HL-60 (cell line): Measurements from ENCODE around the gene ASPDH.

Experiments used
- DNase-seq, 2 experiments: peaks; one replicate each; pipeline ENCODE4 v3.0.0-alpha.2; 2010 to 2020; ENCODE audit warnings: low read depth in 1 of 2, low spot score in 1 of 2
- H3K27ac ChIP-seq: fragments of 250-450 bp; sonication (Bioruptor Pico); replicated peaks from 2 replicates; pipeline ENCODE4 v1.5.1; 2020; ENCODE audit warnings: mild to moderate bottlenecking, moderate library complexity
- H3K27me3 ChIP-seq: fragments of 250-450 bp; sonication (Bioruptor Pico); 2 replicates; pipeline ENCODE4 v1.5.1; 2021; ENCODE audit warnings: mild to moderate bottlenecking, moderate library complexity; ENCODE audit not compliant: insufficient read depth, poor library complexity, severe bottlenecking
- H3K4me3 ChIP-seq: replicated peaks from 2 replicates; pipeline ENCODE4 v1.5.1; 2011; ENCODE audit warnings: mild to moderate bottlenecking, control low read depth, low read length; ENCODE audit not compliant: insufficient read depth
- GABPA ChIP-seq: IDR thresholded peaks from 2 replicates; pipeline ENCODE4 v1.6.1; 2012; ENCODE audit warnings: low read depth
- POLR2AphosphoS5 ChIP-seq: IDR thresholded peaks from 2 replicates; pipeline ENCODE4 v1.6.1; 2012; ENCODE audit warnings: low read depth
- SPI1 ChIP-seq: IDR thresholded peaks from 2 replicates; pipeline ENCODE4 v1.6.1; 2012; ENCODE audit warnings: low read depth, mild to moderate bottlenecking, borderline replicate concordance
- long read RNA-seq: library from polyadenylated mRNA; unstranded; transcript quantifications from one replicate; pipeline ENCODE4 v2.0.0, GENCODE V29; 2020
- TF ChIP-seq, protein P1 (sequence below): IDR thresholded peaks from one replicate; pipeline ENCODE4 v1.5.1; 2011; ENCODE audit warnings: low read length, control low read depth, inconsistent platforms; ENCODE audit not compliant: insufficient read depth
- TF ChIP-seq, protein P2 (sequence below): IDR thresholded peaks from 2 replicates; pipeline ENCODE4 v1.6.1; 2012; ENCODE audit warnings: low read depth; ENCODE audit not compliant: insufficient replicate concordance

The ASPDH gene
- long read RNA-seq: 0 reads

DNA sequence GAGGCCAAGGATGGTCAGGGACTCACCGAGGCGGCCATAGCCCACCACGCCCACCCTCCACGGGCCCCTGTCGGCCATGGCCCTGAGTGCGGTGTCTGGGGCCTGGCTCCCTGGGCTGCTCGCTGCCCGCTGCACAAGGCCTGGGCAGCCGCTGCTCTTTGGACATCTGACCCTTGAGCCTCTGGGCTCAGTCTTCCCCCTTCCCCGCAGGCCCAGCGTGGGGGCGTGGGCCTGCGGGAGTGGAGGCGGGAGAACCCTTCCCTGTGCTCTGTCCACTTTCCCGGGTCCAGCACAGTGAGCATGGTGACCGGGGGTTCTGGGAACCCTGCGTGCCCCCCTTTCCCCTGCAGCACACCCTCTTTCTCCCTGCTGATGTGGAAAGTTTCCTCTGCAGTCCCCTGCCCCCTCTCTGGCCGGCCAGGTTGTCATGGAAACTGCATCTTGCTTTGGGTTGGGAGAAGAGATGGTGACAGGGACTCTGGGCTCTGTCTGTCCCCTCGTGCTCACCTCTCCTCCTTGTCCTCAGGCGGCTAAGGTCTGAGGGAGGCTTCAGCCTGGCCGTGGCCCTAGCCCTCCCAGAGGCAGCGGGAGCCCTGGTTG is at the start of gene ASPDH:
TSS of gene ASPDH (minus strand) at position 168 of the 600 bp plus-strand sequence. CDS start at position 78, 90 bp downstream.
- DNase-seq: no peak

DNA sequence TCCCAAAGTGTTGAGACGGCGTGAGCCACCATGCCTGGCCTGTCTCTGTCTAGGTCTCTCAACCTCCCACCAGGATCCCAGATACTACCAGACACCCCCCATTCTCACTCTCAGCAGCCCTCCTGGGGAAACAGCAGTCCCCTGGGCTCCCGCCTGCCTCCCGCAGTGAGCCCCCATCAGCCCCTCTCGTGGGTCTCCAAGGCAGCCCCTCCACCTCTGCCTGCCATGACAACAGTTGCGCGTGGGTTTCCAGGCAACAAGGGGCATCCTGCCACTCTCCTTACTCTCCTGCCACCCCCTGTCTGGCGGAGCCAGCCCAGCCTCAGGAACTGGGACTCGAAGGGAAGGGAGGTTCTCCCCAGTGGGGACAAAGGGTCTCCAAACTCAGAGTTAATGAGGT is 49.3 kb upstream of the ASPDH start:
- DNase-seq: no peak
- TF ChIP-seq, protein P1, sequence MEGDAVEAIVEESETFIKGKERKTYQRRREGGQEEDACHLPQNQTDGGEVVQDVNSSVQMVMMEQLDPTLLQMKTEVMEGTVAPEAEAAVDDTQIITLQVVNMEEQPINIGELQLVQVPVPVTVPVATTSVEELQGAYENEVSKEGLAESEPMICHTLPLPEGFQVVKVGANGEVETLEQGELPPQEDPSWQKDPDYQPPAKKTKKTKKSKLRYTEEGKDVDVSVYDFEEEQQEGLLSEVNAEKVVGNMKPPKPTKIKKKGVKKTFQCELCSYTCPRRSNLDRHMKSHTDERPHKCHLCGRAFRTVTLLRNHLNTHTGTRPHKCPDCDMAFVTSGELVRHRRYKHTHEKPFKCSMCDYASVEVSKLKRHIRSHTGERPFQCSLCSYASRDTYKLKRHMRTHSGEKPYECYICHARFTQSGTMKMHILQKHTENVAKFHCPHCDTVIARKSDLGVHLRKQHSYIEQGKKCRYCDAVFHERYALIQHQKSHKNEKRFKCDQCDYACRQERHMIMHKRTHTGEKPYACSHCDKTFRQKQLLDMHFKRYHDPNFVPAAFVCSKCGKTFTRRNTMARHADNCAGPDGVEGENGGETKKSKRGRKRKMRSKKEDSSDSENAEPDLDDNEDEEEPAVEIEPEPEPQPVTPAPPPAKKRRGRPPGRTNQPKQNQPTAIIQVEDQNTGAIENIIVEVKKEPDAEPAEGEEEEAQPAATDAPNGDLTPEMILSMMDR: no peak
- no peak for TF ChIP-seq POLR2AphosphoS5
- TF ChIP-seq, protein P2, sequence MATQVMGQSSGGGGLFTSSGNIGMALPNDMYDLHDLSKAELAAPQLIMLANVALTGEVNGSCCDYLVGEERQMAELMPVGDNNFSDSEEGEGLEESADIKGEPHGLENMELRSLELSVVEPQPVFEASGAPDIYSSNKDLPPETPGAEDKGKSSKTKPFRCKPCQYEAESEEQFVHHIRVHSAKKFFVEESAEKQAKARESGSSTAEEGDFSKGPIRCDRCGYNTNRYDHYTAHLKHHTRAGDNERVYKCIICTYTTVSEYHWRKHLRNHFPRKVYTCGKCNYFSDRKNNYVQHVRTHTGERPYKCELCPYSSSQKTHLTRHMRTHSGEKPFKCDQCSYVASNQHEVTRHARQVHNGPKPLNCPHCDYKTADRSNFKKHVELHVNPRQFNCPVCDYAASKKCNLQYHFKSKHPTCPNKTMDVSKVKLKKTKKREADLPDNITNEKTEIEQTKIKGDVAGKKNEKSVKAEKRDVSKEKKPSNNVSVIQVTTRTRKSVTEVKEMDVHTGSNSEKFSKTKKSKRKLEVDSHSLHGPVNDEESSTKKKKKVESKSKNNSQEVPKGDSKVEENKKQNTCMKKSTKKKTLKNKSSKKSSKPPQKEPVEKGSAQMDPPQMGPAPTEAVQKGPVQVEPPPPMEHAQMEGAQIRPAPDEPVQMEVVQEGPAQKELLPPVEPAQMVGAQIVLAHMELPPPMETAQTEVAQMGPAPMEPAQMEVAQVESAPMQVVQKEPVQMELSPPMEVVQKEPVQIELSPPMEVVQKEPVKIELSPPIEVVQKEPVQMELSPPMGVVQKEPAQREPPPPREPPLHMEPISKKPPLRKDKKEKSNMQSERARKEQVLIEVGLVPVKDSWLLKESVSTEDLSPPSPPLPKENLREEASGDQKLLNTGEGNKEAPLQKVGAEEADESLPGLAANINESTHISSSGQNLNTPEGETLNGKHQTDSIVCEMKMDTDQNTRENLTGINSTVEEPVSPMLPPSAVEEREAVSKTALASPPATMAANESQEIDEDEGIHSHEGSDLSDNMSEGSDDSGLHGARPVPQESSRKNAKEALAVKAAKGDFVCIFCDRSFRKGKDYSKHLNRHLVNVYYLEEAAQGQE: no peak
- TF ChIP-seq GABPA: no peak
- TF ChIP-seq SPI1: no peak

More for the DNA sequence above, at the start of gene ASPDH:
- Histone ChIP-seq H3K27ac (no peak within 1 kb of the TSS), H3K4me3 (no peak within 1 kb of the TSS), H3K27me3 (peaks cover 8% of the 10 kb centered on the region)
- TF ChIP-seq, protein P2: no peak
- TF ChIP-seq GABPA (no peak), POLR2AphosphoS5 (no peak), SPI1 (no peak)
- TF ChIP-seq, protein P1: no peak

DNA sequence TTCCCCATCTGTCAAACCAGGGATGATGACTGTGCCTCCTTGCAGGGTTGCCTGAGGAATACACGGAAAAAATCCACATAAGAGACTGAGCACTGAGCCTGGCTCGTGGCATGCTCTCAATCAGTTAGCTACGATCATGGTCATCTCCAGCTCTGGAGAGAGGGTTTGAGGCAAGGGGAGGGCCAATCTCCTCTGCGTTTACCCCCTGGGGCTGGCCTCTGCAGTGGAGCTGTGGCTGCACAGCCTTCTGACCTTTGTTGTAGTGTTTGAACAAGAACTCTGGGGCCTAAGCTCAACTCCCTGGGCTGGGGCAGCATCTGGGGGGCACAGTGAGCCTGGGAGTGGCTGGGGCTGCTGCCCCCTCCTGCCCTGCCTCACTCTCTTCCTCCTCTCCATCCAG is 48.6 kb upstream of the ASPDH start:
- no peak for TF ChIP-seq SPI1
- no peak for TF ChIP-seq GABPA
- TF ChIP-seq, protein P2: no peak
- TF ChIP-seq, protein P1: no peak
- no peak for TF ChIP-seq POLR2AphosphoS5
- Histone ChIP-seq H3K27ac (no peak overlapping the region), H3K4me3 (no peak overlapping the region), H3K27me3 (peaks cover 19% of the 10 kb centered on the region)
- no peak for DNase-seq

More for the DNA sequence above, 49.3 kb upstream of the ASPDH start:
- Histone ChIP-seq H3K27me3 (peaks cover 19% of the 10 kb centered on the region), H3K27ac (no peak overlapping the region), H3K4me3 (no peak overlapping the region)
